H9 (cell line): ENCODE data around the gene SLBP. TPM values are rescaled to one million over a fixed set of nuclear protein-coding genes. Genes with fewer than 3 reads are reported as not detected.

Source experiments
- DNase-seq: peaks from one replicate; pipeline ENCODE4 v3.0.0-alpha.2; 2017
- H2AFZ ChIP-seq: one replicate; pipeline ENCODE4 v1.6.1; 2013; ENCODE audit warnings: mild to moderate bottlenecking, low read length, control low read depth, moderate library complexity
- H2AK5ac ChIP-seq: 2 replicates; pipeline ENCODE4 v1.6.1; 2013; ENCODE audit warnings: low read length, control low read depth, mixed read lengths; ENCODE audit not compliant: insufficient read length
- H2BK120ac ChIP-seq: one replicate; pipeline ENCODE4 v1.6.1; 2013; ENCODE audit warnings: low read depth, mild to moderate bottlenecking, low read length, control low read depth, inconsistent platforms; ENCODE audit not compliant: poor library complexity, severe bottlenecking
- H2BK12ac ChIP-seq: 2 replicates; pipeline ENCODE4 v1.6.1; 2013; ENCODE audit warnings: low read length, control low read depth, mixed read lengths, low read depth; ENCODE audit not compliant: insufficient read length
- H2BK15ac ChIP-seq: 2 replicates; pipeline ENCODE4 v1.6.1; 2013; ENCODE audit warnings: low read depth, low read length, control low read depth
- H2BK20ac ChIP-seq: one replicate; pipeline ENCODE4 v1.6.1; 2013; ENCODE audit warnings: low read depth, mild to moderate bottlenecking, low read length, control low read depth, inconsistent platforms; ENCODE audit not compliant: poor library complexity, severe bottlenecking
- H2BK5ac ChIP-seq: 2 replicates; pipeline ENCODE4 v1.6.1; 2013; ENCODE audit warnings: low read length, control low read depth, mixed read lengths; ENCODE audit not compliant: insufficient read length
- H3K14ac ChIP-seq: 2 replicates; pipeline ENCODE4 v1.6.1; 2013; ENCODE audit warnings: low read length, control low read depth; ENCODE audit not compliant: insufficient read depth
- H3K18ac ChIP-seq: 2 replicates; pipeline ENCODE4 v1.6.1; 2013; ENCODE audit warnings: low read depth, mild to moderate bottlenecking, mixed read lengths, low read length, control low read depth; ENCODE audit not compliant: insufficient read length
- H3K23ac ChIP-seq: 2 replicates; pipeline ENCODE4 v1.6.1; 2013; ENCODE audit warnings: low read length, control low read depth, mixed read lengths, low read depth; ENCODE audit not compliant: insufficient read length
- H3K23me2 ChIP-seq: 2 replicates; pipeline ENCODE4 v1.6.1; 2013; ENCODE audit warnings: low read depth, mild to moderate bottlenecking, mixed read lengths, low read length, control low read depth; ENCODE audit not compliant: insufficient read length, poor library complexity, severe bottlenecking
- H3K27ac ChIP-seq: 2 replicates; pipeline ENCODE4 v1.5.1; 2013; ENCODE audit warnings: low read length, control low read depth, mixed read lengths, low read depth; ENCODE audit not compliant: insufficient read length
- H3K27me3 ChIP-seq: 2 replicates; pipeline ENCODE4 v1.6.1; 2013; ENCODE audit warnings: low read length, control low read depth, inconsistent platforms; ENCODE audit not compliant: insufficient read depth
- H3K4ac ChIP-seq: 2 replicates; pipeline ENCODE4 v1.6.1; 2013; ENCODE audit warnings: low read depth, mild to moderate bottlenecking, control low read depth, inconsistent platforms, low read length, moderate library complexity
- H3K4me1 ChIP-seq: 2 replicates; pipeline ENCODE4 v1.6.1; 2013; ENCODE audit warnings: low read length, control low read depth, inconsistent platforms; ENCODE audit not compliant: insufficient read depth
- H3K4me2 ChIP-seq: 2 replicates; pipeline ENCODE4 v1.6.1; 2013; ENCODE audit warnings: low read length, control low read depth, mixed read lengths; ENCODE audit not compliant: insufficient read length, insufficient read depth
- H3K56ac ChIP-seq: 2 replicates; pipeline ENCODE4 v1.6.1; 2013; ENCODE audit warnings: low read depth, mild to moderate bottlenecking, mixed read lengths, low read length, control low read depth; ENCODE audit not compliant: insufficient read length
- H3K79me1 ChIP-seq: 2 replicates; pipeline ENCODE4 v1.6.1; 2013; ENCODE audit warnings: low read depth, mild to moderate bottlenecking, moderate library complexity, low read length, control low read depth, inconsistent platforms; ENCODE audit not compliant: insufficient read depth, poor library complexity, severe bottlenecking
- H3K79me2 ChIP-seq: 2 replicates; pipeline ENCODE4 v1.6.1; 2013; ENCODE audit warnings: low read length, control low read depth, inconsistent platforms; ENCODE audit not compliant: insufficient read depth
- H3K9ac ChIP-seq: 2 replicates; pipeline ENCODE4 v1.6.1; 2013; ENCODE audit warnings: low read length, control low read depth, mixed read lengths; ENCODE audit not compliant: insufficient read length; ENCODE audit errors: extremely low read depth
- H3K9me3 ChIP-seq: one replicate; pipeline ENCODE4 v1.6.1; 2013; ENCODE audit warnings: low read depth, low read length, inconsistent platforms; ENCODE audit not compliant: control insufficient read depth
- H3T11ph ChIP-seq: one replicate; pipeline ENCODE4 v1.6.1; 2013; ENCODE audit warnings: mild to moderate bottlenecking, low read length, control low read depth, inconsistent platforms
- H4K20me1 ChIP-seq: one replicate; pipeline ENCODE4 v1.6.1; 2013; ENCODE audit not compliant: control insufficient read depth, insufficient read length, insufficient read depth
- H4K5ac ChIP-seq: 2 replicates; pipeline ENCODE4 v1.6.1; 2013; ENCODE audit warnings: low read depth, mild to moderate bottlenecking, mixed read lengths, low read length, control low read depth; ENCODE audit not compliant: insufficient read length
- H4K8ac ChIP-seq: replicated peaks from 2 replicates; pipeline ENCODE4 v1.6.1; 2013; ENCODE audit warnings: low read length, control low read depth, mixed read lengths, low read depth; ENCODE audit not compliant: insufficient read length
- H4K91ac ChIP-seq: 2 replicates; pipeline ENCODE4 v1.6.1; 2013; ENCODE audit warnings: low read depth, mild to moderate bottlenecking, moderate library complexity, mixed read lengths, low read length, control low read depth; ENCODE audit not compliant: insufficient read length
- H3K27ac Mint-ChIP-seq, 3 experiments: 2 replicates in 2 of 3; 3 replicates in 1 of 3; pipeline ENCODE4 v1.8.0; 2020 to 2021; ENCODE audit warnings: mixed read lengths in 3 of 3, mild to moderate bottlenecking in 1 of 3, moderate library complexity in 1 of 3
- H3K27me3 Mint-ChIP-seq: 2 replicates; pipeline ENCODE4 v1.8.0; 2021; ENCODE audit warnings: low read depth, mild to moderate bottlenecking, moderate library complexity, mixed read lengths
- H3K36me3 Mint-ChIP-seq, 3 experiments: 2 replicates in 2 of 3; 3 replicates in 1 of 3; pipeline ENCODE4 v1.8.0; 2020 to 2021; ENCODE audit warnings: low read depth in 3 of 3, mixed read lengths in 3 of 3; ENCODE audit not compliant: insufficient read depth in 1 of 3
- H3K4me1 Mint-ChIP-seq, 2 experiments: 2 replicates each; pipeline ENCODE4 v1.8.0; 2020; ENCODE audit warnings: mixed read lengths in 2 of 2
- H3K4me3 Mint-ChIP-seq, 2 experiments: 2 replicates in 1 of 2; 3 replicates in 1 of 2; pipeline ENCODE4 v1.8.0; 2020 to 2021; ENCODE audit warnings: mild to moderate bottlenecking in 2 of 2, mixed read lengths in 2 of 2, moderate library complexity in 1 of 2
- H3K9me3 Mint-ChIP-seq, 2 experiments: 2 replicates in 1 of 2; 3 replicates in 1 of 2; pipeline ENCODE4 v1.8.0; 2020; ENCODE audit warnings: mild to moderate bottlenecking in 2 of 2, mixed read lengths in 2 of 2, moderate library complexity in 1 of 2
- CTCF ChIP-seq: fragments of 200-600 bp; sonication (generic); conservative IDR thresholded peaks from 3 replicates; pipeline ENCODE4 v1.8.0; 2021; ENCODE audit warnings: antibody characterized with exemption, mild to moderate bottlenecking
- WGBS: extraction: QIAGEN DNeasy Blood & Tissue Kit; methylation state at CpG from one replicate; pipeline ENCODE4 v1.1.7; 2013; ENCODE audit warnings: missing lambda C conversion rate, low lambda C conversion rate, mixed read lengths; ENCODE audit not compliant: insufficient read length; ENCODE audit errors: extremely low coverage; 5-methylcytosine and 5-hydroxymethylcytosine counted together
- total RNA-seq: library from RNA; stranded (reverse); gene quantifications from 2 replicates; pipeline ENCODE4 v1.2.1, GENCODE V29; 2021

Gene SLBP
- total RNA-seq, 1 experiment from 2014 or later = 62.7 TPM

DNA sequence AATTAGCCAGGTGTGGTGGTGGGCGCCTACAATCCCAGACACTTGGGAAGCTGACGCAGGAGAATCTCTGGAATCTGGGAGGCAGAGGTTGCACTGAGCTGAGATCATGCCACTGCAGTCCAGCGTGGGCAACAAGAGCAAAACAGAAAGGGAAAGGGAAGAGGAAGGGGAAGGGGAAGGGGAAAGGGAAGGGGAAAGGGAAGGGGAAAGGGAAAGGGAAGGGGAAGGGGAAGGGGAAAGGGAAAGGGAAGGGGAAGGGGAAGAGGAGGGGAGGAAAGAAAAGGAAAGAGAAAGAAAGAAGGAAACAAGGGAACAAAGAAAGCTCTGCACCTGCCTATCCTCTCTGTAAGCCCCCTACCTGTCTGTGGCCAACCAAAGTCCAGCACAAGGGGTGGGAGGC is 63.2 kb downstream of the SLBP start:
- no peak overlapping the region for H2BK20ac ChIP-seq
- no peak overlapping the region for H2AFZ ChIP-seq
- H3K18ac ChIP-seq = no peak overlapping the region
- H4K91ac ChIP-seq = no peak overlapping the region
- no peak for TF ChIP-seq CTCF
- no peak overlapping the region for H3T11ph ChIP-seq
- H4K20me1 ChIP-seq = no peaks in the 10 kb centered on the region
- H2BK120ac ChIP-seq = no peak overlapping the region
- H3K79me2 ChIP-seq = no peaks in the 10 kb centered on the region
- no peak overlapping the region for H3K9ac ChIP-seq
- H3K9me3 Mint-ChIP-seq = no peaks in the 10 kb centered on the region
- H3K27ac Mint-ChIP-seq = no peak overlapping the region
- peaks cover 6 to 12% of the 10 kb centered on the region in 2 experiments for H3K4me1 Mint-ChIP-seq
- H3K56ac ChIP-seq = no peak overlapping the region
- H3K36me3 Mint-ChIP-seq = peaks cover 0 to 4% (median 2%) of the 10 kb centered on the region in 3 experiments; a peak in 3 of 7 replicates
- no peaks in the 10 kb centered on the region for H3K23me2 ChIP-seq
- H3K14ac ChIP-seq = no peak overlapping the region
- no peaks in the 10 kb centered on the region for H3K9me3 ChIP-seq
- no peaks in the 10 kb centered on the region for H3K27me3 Mint-ChIP-seq
- no CpG with 5 or more reads among the region's 3 CpGs for WGBS
- H2BK15ac ChIP-seq = no peak overlapping the region
- no peak for DNase-seq
- no peak overlapping the region for H3K4me3 Mint-ChIP-seq
- no peak overlapping the region for H2BK5ac ChIP-seq
- H3K27ac ChIP-seq = no peak overlapping the region
- no peak overlapping the region for H3K4ac ChIP-seq
- H3K23ac ChIP-seq = no peak overlapping the region
- H3K27me3 ChIP-seq = no peaks in the 10 kb centered on the region
- no peak overlapping the region for H3K4me2 ChIP-seq
- H3K79me1 ChIP-seq = no peaks in the 10 kb centered on the region
- H4K8ac ChIP-seq = no peak overlapping the region
- H2AK5ac ChIP-seq = no peak overlapping the region
- no peak overlapping the region for H4K5ac ChIP-seq
- no peaks in the 10 kb centered on the region for H3K4me1 ChIP-seq
- no peak overlapping the region for H2BK12ac ChIP-seq
